GM12891 (cell line): ENCODE results near the gene SHROOM4.

ENCODE experiments used
- POLR2A ChIP-seq: IDR thresholded peaks from 2 replicates; pipeline ENCODE4 v1.6.1; 2011; ENCODE audit warnings: low read depth, low read length, control low read depth
- POLR2AphosphoS5 ChIP-seq: IDR thresholded peaks from 2 replicates; pipeline ENCODE4 v1.6.1; 2011; ENCODE audit warnings: low read depth, low read length, control low read depth
- TAF1 ChIP-seq: IDR thresholded peaks from 2 replicates; pipeline ENCODE4 v1.6.1; 2011; ENCODE audit warnings: low read depth, low read length, control low read depth

DNA sequence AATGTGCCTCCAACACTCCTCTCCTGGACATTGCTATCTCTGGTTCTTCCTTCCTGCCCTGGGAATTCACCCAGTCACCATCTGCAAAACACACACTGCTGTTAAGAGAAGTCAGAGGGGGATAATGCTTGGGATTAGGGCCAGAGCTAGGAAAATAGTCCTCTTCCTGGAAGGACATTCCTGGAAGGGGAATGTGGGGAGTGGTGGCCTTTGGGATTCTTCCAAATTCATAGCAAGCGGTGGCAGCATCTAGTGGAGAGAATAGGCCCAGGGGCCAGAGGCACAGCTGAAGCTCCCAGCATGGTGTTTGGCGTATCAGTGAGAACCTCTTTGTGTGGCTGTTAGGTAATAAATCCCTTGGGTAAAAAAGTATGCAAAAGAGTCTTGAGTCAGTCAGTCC, 34.3 kb downstream of the SHROOM4 start:
- no peak for TF ChIP-seq POLR2AphosphoS5
- no peak for TF ChIP-seq POLR2A
- no peak for TF ChIP-seq TAF1
